SK-N-DZ (cell line): ENCODE measurements around the gene CHD9. TPM values are rescaled to one million over a fixed set of nuclear protein-coding genes. Genes with fewer than 3 reads are reported as not detected.
"Not testable (repeated sequence)": the region's sequence is repeated elsewhere in the genome, so short reads cannot be mapped to it uniquely, and the experiment has no call there.

Experiments
- DNase-seq: peaks from one replicate; pipeline ENCODE4 v3.0.0-alpha.2; 2015; ENCODE audit warnings: low spot score
- polyA plus RNA-seq, 2 experiments: library from polyadenylated mRNA; depleted of rRNA; stranded (reverse); fragments of >200 nt; gene quantifications; 2 replicates each; pipeline ENCODE4 v1.2.3, GENCODE V29; 2014

The CHD9 gene, protein sequence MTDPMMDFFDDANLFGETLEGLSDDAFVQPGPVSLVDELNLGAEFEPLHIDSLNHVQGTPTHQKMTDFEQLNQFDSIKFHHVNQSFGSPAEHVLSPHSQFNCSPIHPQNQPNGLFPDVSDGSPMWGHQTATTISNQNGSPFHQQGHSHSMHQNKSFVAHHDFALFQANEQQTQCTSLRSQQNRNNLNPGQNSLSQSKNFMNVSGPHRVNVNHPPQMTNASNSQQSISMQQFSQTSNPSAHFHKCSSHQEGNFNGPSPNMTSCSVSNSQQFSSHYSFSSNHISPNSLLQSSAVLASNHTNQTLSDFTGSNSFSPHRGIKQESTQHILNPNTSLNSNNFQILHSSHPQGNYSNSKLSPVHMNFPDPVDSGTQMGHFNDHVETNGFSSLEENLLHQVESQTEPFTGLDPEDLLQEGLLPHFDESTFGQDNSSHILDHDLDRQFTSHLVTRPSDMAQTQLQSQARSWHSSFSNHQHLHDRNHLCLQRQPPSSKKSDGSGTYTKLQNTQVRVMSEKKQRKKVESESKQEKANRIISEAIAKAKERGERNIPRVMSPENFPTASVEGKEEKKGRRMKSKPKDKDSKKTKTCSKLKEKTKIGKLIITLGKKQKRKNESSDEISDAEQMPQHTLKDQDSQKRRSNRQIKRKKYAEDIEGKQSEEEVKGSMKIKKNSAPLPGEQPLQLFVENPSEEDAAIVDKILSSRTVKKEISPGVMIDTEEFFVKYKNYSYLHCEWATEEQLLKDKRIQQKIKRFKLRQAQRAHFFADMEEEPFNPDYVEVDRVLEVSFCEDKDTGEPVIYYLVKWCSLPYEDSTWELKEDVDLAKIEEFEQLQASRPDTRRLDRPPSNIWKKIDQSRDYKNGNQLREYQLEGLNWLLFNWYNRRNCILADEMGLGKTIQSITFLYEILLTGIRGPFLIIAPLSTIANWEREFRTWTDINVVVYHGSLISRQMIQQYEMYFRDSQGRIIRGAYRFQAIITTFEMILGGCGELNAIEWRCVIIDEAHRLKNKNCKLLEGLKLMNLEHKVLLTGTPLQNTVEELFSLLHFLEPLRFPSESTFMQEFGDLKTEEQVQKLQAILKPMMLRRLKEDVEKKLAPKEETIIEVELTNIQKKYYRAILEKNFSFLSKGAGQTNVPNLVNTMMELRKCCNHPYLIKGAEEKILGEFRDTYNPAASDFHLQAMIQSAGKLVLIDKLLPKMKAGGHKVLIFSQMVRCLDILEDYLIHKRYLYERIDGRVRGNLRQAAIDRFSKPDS (N-terminal part only)
- 13.6 and 17.1 TPM in 2 replicates for polyA plus RNA-seq (2014; cell fraction: cytosol; rRNA removed)
- 23.4 and 32.7 TPM in 2 replicates for polyA plus RNA-seq (2014; cell fraction: nucleus; rRNA removed)

DNA sequence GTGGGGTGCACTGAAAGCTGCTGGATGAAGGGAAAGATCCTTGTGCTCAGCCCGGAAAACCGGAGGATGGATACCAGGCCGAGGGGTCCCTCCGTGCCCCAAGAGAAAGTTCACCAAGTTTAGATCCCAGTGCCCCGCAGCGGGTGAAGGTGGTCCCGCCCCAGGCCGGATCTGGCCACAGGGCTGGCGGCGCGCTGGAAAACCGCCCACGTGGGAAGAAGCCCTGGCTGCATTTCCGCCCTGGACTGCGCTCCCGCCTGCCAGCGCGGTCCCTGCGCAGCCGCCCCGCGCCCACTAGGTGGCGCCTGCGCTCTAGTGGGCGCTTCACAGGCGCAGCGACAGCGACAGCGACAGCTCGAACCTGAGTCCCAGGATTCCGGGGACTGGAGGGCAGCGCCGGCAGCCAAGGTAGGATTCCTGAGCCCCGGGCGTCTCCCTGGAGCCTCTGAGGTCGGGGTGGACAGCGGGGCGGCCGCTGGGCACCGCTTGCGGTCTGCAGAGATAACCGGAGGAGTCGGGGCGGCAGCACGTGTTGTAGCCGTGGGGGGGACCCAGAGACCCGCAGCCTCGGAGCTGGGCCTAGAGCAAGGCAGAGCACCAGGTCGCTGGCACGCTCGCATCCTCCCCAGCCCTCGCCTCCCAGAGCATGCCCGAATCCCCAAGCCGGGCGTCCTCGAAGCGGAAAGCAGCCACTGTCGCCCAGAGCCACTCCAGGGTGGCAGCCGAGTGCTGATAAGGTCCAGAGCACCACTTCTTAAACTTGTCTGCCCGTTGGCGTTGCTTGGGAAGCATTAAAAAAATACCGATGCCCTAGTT is at the start of gene CHD9:
CHD9 (plus strand) TSS at position 322 of the 816 bp plus-strand sequence. CDS start 101,099 bp downstream, outside the sequence.
- DNase-seq = peak; percentile 90

DNA sequence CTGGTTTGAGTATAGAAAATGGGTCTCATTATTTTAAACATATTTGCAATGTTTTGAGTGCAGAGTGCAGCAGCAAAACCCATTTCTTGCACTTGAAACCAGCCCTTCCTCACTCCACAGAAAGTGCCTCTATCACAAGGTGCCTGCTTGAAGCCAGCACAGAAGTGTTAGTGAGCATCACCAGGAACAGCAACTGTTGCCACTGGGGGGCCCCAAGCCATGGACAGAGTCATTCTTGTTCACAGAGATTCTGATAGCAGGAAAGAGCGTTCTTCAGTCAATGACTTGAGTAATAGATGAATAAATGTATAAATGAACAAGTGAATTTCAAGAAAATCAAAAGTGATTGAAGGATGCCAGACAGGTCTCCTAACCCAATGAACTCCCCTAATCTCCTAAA is 47.7 kb upstream of the CHD9 start:
- no peak for DNase-seq

DNA sequence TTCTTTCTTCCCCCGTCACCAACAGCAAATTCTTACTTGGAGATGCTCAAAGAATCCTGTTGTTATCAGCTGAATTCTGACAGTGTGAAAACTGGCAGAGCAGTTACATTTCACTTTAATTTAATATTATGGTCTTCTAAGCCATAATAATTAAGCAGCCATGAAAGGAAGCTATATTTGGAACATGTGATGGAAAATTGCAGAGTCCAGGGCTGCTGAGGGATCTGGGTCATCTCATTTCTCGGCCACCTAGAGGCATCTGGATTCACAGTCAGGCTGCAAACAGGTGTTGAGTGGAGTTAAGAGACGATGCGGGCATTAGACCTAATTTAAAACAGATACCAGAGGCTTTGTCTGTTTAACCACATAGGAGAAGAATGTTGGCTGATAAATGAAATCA is 40.5 kb upstream of the CHD9 start:
- DNase-seq = peak; percentile 96

GRCh38 chr16:53018834-53019416 is 35.9 kb upstream of the CHD9 start:
- DNase-seq = no peak

GRCh38 chr16:53022374-53022773 is 32.4 kb upstream of the CHD9 start:
- DNase-seq = peak; percentile 74

- DNase-seq = no peak
Measured at GRCh38 chr16:53024045-53024444, 30.7 kb upstream of the CHD9 start.

DNA sequence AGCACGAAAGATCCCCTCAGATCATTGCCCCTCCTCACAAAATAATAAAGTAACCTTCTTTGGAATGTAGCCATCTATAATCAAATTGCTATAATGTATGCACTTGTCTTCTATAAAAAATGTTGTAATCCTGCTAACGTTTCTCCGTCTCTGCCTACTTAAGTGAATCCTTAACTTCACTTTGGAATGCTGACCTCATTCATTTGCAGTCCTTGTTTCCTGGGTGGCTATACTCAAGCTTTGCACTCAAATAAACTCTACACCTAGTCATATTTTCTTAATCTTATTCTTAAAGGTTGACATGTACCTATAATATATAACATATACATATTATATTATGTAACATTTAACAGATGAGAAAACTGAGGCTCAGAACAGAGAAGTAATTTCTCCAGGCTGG is 24.8 kb upstream of the CHD9 start:
- no peak for DNase-seq

- DNase-seq = no peak
Measured at GRCh38 chr16:53031323-53031942, 23.4 kb upstream of the CHD9 start.

- no peak for DNase-seq
Measured at GRCh38 chr16:53034306-53034705, 20.5 kb upstream of the CHD9 start.

DNA sequence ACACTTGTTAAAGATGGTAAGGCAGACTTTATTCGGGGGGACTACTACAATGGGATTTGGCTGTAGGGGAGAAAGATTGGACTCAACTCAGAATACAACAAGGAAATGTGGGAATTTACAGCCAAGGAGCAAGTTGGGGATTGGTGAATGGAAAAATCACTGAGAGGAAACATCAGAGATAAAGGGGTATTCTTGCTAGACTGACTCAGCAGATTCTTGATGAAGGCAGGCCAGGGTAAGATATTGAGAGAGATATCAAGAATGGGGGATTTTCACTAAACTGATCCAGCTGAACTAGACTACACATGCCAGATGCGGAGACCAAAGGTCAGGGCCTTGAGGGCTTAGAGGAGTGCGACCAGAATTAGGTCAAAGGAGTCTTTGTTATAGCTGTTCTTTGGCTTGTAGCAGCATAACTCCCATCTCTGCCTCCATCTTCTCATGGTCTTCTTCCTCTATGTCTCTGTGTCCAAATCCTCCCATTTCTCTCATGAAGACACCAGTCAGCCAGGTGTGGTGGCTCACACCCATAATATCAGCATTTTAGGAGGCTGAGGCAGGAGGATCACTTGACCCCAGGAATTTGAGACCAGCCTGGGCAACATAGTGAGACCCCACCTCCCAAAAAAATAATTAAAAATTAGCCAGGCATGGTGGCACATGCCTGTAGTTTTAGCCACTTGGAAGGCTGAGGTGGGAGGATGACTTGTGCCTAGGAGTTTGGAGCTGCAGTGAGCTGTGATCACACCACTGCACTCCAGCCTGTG is 19.4 kb upstream of the CHD9 start:
- no peak for DNase-seq

DNA sequence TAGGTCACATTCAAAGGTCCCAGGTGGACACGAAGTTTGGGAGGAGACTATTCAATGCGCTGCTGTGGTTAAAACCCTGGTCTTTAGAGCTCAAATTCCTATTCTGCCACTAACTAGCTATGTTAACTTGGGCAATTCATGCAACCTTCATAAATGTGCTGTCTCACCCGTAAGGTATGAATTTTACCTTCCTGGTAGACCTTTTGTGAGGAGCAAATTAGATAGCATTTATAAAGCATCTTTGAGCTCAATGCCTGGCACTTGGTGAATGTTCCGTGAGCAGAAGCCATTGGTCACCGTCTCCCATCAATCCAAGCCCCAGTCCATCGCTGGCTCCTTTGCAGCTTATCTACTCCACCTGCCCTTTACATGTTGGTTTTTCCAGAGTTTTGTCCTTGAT is 18.7 kb upstream of the CHD9 start:
- DNase-seq = no peak

DNA sequence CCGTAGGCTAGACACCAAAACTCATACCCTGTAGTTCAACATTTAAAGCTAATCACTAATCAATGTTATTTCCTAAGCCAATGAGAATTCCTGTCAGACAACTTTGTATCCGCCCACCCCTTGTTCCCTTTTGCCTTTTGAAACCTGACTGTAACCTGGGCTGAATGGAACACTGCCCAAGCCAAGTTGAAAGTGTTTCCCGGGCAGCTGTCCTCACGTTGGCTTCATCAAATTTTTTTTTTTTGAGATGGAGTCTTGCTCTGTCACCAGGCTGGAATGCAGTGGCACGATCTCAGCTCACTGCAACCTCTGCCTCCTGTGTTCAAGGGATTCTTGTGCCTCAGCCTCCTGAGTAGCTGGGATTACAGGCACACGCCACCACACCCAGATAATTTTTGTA is 18.1 kb upstream of the CHD9 start:
- not testable (repeated sequence) for DNase-seq

DNA sequence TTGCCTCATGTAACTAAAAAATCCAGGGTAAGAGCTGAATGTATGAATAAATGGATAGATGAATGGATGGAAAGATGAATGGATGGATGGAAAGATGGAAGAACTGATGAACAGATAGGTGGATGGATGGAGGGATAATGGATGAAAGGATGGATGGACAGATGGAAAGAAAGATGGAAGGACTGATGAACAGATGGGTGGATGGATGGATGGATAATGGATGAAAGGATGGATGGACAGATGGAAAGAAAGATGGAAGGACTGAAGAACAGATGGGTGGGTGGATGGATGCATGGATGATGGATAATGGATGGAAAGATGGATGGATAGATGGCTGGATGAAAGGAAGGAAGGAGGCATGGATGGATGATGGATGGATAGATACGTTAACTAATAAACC is 14.0 kb upstream of the CHD9 start:
- DNase-seq = no peak

DNA sequence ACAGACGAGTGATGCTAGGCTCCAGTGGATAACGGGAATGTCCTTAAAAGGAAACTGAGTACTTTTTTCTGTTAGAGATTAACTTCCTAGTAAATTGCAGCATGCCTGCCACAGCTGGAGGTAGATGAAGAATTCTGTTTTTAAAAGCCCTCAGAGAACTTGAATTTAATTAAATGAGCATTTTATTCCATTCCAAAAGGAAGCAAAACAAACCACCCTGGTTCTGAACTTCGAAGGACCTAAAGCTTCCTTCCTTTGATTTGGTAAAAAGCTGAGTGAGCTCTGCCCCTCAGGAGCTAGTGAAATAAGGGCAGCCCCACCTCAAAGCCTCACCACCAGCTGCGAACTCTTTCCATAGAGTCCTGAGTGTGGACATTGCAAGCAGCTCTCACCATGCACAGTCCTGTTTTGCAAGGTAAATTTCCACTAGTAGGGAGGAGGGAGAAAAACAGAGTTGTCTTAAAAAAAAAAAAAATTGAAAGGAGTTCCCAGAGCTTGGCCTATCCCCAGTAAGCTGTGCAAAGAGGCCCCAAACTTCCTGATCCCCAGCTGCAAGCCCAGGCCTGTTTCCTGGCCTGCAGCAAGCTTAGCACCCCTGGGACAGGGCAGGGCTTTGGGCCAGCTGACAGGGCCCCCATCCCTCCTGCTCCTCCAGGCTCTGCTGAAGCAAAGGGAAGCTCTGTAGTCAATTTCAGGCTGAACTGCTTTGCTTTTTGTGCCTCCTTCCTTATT is 13.3 kb upstream of the CHD9 start:
- DNase-seq = no peak

DNA sequence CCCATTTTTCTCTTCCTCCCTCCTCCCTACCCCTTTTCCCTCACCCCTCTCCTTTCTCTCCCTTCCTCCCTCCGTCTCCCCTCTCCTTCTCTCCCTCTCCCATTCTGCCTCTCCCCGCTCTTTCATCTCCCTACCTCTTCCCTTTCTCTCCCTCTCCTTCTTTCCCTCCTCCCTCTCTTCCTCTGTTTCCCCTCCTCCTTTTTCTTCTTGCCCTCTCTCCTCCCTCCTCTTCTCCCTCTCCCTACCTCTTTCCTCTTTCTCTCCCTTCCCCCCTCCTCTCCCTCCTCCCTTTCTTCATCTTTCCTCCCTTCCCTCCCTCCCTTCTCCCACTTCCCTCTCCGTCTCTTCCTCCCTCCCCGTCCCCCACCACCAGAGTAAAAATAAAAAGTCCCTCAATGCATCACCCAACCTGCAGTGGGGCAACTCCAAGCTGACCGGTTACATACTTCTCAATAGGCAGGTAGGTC is 12.5 kb upstream of the CHD9 start:
- no peak for DNase-seq

DNA sequence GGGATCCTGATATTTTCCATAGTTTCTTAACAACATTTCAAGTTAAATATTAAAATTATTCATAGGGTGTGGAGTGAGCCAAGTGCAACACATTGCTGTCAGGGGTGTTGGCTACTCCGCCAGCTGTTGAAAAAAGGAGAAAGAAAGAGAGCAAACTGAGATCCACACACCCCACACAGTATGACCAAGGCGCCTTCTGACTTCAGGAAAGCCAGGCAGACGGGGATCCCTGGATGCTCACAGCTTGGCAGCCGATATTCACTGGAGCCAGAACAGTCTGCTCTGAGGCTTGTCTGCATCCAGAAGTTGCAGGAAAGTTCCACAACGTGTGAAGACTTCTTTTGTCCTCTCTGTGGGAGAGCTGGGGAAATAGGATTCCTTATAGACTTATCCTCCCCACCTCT is 11.4 kb upstream of the CHD9 start:
- DNase-seq = no peak

DNA sequence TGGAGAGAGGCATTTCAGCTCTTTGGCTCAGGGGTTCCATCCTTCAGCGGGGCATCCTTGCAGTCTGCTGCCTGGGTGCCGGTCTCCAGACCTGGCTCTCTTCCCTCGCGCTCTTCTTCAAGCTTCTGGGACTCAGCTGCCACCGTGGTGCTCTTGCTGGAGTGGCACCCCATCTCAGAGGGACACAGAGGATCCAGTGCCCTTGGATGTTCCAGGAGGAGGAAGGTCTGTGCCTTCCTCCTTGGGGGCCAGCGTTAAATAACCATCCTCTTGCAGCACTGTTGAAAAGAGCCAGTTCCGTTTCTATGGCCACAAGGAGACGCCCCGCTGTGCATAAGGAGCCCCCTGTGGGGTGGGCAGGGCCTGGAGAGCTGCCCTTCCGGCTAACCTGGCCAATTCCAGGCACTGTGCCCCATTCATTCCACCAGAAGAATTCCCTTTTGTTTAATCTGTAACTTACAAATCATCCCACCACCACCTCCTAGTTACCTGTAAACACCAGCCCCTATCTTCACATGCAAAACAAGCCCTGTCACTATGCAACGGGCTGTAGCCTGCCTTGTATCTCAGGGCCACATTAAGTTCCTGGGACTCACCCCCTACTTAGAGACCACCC is 10.7 kb upstream of the CHD9 start:
- DNase-seq = no peak
